ENCODE data around the gene PDCD4. TPM values are rescaled to one million over a fixed set of nuclear protein-coding genes. Genes with fewer than 3 reads are reported as not detected.

The PDCD4 gene
- total and polyA plus RNA-seq, 9 of the 15 experiments (the other 6 are each of a cell fraction or from before 2014, with no cell fraction given), result 12.9 to 44.1 (median 33.7) TPM

DNA sequence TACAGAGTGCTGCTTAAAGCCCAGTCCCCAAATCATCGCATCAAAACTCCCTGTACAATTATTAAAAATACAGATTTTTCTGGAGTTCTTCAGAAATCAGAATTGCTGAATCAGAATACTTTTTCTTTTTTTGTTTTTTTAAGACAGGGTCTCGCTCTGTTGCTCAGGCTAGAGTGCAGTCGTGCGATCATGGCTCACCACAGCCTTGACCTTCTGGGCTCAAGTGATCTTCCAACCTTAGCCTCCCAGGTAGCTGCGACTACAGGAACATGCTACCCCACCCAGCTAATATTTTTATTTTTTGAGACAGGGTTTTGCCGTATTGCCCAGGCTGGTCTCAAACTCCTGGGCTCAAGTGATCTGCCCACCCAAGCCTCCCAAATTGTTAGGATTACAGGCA, 43.3 kb downstream of the PDCD4 start:
- BruUV-seq (replicated peaks), result no TSS peak
- H3K79me2 ChIP-seq (ENCODE audit: control insufficient read depth, insufficient read depth, low read length), result peaks cover 9% of the 10 kb centered on the region
- no peak overlapping the region for H3K27ac ChIP-seq (ENCODE audit: extremely low read depth, low read depth, low read length)
- intact Hi-C loops (cut with micrococcal nuclease), result no loop called here
- no peak overlapping the region for H2AFZ ChIP-seq (ENCODE audit: low read depth, low read length)
- H3K4me2 ChIP-seq (ENCODE audit: insufficient read depth, low read length), result no peak overlapping the region
- no peaks in the 10 kb centered on the region for H3K9me1 ChIP-seq (ENCODE audit: control insufficient read depth, insufficient read depth, low read length)
- ChIA-PET CTCF (ENCODE audit: low intra/inter-chr PET ratio) (no interaction called here), POLR2A (interaction anchor here (1.0 kb wide), 1 partner anchor 8 kb away, joined by 3 read pairs; no protein-coding TSS in a partner anchor)
- no peaks in the 10 kb centered on the region for H4K20me1 ChIP-seq (replicated peaks; ENCODE audit: control insufficient read depth, insufficient read depth, low read length)
- DNase-seq (ENCODE audit: extremely low read depth in 1 of 4, low spot score in 3 of 4) (no peak), FAIRE-seq (no peak), ATAC-seq (no peak)
- peaks cover 0 to 10% of the 10 kb centered on the region in 2 experiments; a peak in 2 of 5 replicates for H3K4me1 ChIP-seq (replicated peaks in 1 of 2; ENCODE audit: control insufficient read depth in 2 of 2, insufficient read depth in 2 of 2, low read length in 2 of 2)
- H3K36me3 ChIP-seq (ENCODE audit: control insufficient read depth, insufficient read depth, low read length), result no peaks in the 10 kb centered on the region
- no peaks in the 10 kb centered on the region for H3K9me3 ChIP-seq (replicated peaks; ENCODE audit: control insufficient read depth, insufficient read depth, low read depth, low read length)
- H3K4me3 ChIP-seq, result no peak overlapping the region
- in situ Hi-C loops (cut with MboI), result no loop called here
- H3K27me3 ChIP-seq (ENCODE audit: control insufficient read depth in 2 of 2, insufficient read depth in 2 of 2, low read length in 2 of 2), result no peaks in the 10 kb centered on the region
- 84% methylated on average over 6 of the region's 6 CpGs for WGBS (ENCODE audit: insufficient coverage, low coverage, missing lambda C conversion rate)
- H3K9ac ChIP-seq (ENCODE audit: insufficient read depth in 1 of 2, low read depth in 2 of 2, low read length in 2 of 2), result no peak overlapping the region
- TF ChIP-seq EP400 (IDR thresholded peaks at IDR 0.05), result no peak
- TF ChIP-seq, protein P1, sequence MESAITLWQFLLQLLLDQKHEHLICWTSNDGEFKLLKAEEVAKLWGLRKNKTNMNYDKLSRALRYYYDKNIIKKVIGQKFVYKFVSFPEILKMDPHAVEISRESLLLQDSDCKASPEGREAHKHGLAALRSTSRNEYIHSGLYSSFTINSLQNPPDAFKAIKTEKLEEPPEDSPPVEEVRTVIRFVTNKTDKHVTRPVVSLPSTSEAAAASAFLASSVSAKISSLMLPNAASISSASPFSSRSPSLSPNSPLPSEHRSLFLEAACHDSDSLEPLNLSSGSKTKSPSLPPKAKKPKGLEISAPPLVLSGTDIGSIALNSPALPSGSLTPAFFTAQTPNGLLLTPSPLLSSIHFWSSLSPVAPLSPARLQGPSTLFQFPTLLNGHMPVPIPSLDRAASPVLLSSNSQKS (CRISPR knock-in tag; IDR thresholded peaks at IDR 0.05), result no peak
- TF ChIP-seq MBD2 (IDR thresholded peaks at IDR 0.05; ENCODE audit: borderline replicate concordance, low read depth), result no peak
- no peak for TF ChIP-seq ZNF316 (IDR thresholded peaks at IDR 0.05)
- no peak for TF ChIP-seq ZC3H8 (IDR thresholded peaks at IDR 0.05)
- no peak for TF ChIP-seq ZNF764 (CRISPR knock-in tag; IDR thresholded peaks at IDR 0.05; ENCODE audit: low read depth)
- TF ChIP-seq POLR2G (IDR thresholded peaks at IDR 0.05; ENCODE audit: low read depth, low read length), result no peak
- no peak for TF ChIP-seq RBM14 (IDR thresholded peaks at IDR 0.05; ENCODE audit: borderline replicate concordance, insufficient read depth, low read depth, low read length)
- no peak for TF ChIP-seq HCFC1 (IDR thresholded peaks at IDR 0.05; ENCODE audit: low read depth, low read length)
- TF ChIP-seq BRCA1 (IDR thresholded peaks at IDR 0.05), result no peak
- no peak for TF ChIP-seq BRCA1 (CRISPR knock-in tag; IDR thresholded peaks at IDR 0.05)
- TF ChIP-seq EZH2 (IDR thresholded peaks at IDR 0.05; ENCODE audit: borderline replicate concordance, low read depth, low read length), result no peak
- TF ChIP-seq, protein P2, sequence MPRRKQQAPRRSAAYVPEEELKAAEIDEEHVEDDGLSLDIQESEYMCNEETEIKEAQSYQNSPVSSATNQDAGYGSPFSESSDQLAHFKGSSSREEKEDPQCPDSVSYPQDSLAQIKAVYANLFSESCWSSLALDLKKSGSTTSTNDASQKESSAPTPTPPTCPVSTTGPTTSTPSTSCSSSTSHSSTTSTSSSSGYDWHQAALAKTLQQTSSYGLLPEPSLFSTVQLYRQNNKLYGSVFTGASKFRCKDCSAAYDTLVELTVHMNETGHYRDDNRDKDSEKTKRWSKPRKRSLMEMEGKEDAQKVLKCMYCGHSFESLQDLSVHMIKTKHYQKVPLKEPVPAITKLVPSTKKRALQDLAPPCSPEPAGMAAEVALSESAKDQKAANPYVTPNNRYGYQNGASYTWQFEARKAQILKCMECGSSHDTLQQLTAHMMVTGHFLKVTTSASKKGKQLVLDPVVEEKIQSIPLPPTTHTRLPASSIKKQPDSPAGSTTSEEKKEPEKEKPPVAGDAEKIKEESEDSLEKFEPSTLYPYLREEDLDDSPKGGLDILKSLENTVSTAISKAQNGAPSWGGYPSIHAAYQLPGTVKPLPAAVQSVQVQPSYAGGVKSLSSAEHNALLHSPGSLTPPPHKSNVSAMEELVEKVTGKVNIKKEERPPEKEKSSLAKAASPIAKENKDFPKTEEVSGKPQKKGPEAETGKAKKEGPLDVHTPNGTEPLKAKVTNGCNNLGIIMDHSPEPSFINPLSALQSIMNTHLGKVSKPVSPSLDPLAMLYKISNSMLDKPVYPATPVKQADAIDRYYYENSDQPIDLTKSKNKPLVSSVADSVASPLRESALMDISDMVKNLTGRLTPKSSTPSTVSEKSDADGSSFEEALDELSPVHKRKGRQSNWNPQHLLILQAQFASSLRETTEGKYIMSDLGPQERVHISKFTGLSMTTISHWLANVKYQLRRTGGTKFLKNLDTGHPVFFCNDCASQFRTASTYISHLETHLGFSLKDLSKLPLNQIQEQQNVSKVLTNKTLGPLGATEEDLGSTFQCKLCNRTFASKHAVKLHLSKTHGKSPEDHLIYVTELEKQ (CRISPR knock-in tag; IDR thresholded peaks at IDR 0.05), result no peak
- TF ChIP-seq PCBP2 (IDR thresholded peaks at IDR 0.05; ENCODE audit: low read depth, low read length, poor library complexity, severe bottlenecking), result no peak
- no peak for TF ChIP-seq FUS (optimal IDR thresholded peaks at IDR 0.05; ENCODE audit: low read depth, low read length)
